Activated gamma-delta T cell treated with anti-CD3 and anti-CD28 coated beads, Interleukin-2, amount 50 U/mL, for 16 hours (primary cell): ENCODE measurements around the gene CRACR2B.

Experiments
- DNase-seq: peaks from one replicate; pipeline ENCODE4 v3.0.0-alpha.2; 2020; ENCODE audit warnings: low read depth

The CRACR2B gene

GRCh38 chr11:854601-855329 is 27.0 kb downstream of the CRACR2B start:
- no peak for DNase-seq

DNA sequence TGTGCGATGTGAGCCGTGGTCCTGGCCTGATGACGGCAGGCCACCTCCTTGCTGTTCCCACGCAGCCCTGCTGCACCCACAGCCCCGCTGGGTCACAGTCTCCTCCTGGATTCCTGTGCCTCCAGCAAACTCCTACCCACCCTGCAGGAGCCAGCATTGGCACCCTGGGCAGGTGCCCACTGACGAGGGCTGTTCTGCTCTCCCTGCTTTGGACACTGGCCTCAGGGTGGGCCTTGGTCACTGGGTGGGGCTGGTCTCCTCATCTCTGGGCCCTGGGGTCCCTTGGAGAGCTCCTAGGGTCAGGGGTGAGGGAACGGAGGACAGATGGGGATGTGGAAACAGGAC is 27.6 kb downstream of the CRACR2B start:
- DNase-seq, result no peak

DNA sequence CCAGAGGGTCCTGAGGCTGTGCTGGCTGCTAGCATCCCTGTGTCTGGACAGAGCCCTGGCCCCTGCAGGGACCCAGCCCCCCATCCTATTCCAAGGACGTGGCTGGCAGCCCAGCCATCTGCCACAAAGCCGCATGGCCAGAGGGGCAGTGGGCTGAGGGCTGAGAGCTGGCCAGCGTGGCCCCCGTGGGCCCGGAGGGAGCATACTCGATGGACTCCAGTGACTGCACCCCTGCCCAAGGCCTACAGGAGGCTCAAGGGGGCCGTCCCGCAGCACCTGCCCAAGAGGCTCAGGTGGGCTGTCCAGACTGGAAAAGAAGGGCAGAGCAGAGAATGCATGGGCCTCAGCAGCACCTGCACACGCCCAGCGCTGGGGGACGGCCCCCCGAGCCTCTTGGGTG is 28.1 kb downstream of the CRACR2B start:
- DNase-seq, result no peak

DNA sequence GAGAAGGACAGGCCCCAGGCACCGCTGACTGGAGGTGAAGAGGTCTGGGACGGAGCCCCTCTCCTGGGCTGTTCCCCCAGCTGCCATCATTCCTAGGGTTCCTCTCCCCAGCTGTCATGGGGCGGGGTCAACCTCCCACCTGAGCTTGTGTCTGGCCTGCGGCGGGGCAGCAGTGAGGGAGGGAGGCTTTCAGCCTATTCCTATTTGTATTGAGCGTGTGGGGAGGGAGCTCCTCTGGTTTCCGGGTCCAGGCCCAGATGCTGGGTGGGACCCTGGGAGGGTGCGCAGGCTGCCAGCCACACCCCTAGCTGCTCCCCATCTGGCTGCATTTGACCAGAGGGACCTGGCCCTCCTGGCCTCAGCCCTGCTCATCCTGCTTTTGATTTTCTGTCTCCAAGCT is 28.7 kb downstream of the CRACR2B start:
- no peak for DNase-seq

GRCh38 chr11:858053-858761 is 30.5 kb downstream of the CRACR2B start:
- DNase-seq, result no peak

DNA sequence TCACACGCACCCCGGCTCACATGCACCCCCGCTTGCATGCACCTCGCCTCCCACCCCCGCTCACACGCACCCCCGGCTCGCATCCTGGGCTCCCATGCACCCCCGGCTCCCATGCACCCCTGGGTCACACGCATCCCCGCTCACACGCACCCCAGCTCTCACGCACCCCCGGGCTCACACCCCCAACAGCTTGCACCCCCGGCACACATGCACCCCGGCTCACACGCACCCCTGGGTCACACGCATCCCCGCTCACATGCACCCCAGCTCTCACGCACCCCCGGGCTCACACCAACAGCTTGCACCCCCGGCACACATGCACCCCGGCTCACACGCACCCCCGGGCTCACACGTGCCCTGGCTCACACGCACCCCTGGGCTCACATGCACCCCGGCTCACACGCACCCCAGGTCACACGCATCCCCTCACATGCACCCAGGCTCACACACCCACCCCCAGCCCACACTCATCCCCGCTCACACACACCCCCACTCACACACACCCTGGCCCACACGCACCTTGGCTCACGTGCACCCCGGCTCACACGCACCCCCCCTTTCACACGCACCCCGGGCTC is 31.1 kb downstream of the CRACR2B start:
- DNase-seq, result no peak

- no peak for DNase-seq
These were observed 31.8 kb downstream of the CRACR2B start for GRCh38 chr11:859394-860131.

DNA sequence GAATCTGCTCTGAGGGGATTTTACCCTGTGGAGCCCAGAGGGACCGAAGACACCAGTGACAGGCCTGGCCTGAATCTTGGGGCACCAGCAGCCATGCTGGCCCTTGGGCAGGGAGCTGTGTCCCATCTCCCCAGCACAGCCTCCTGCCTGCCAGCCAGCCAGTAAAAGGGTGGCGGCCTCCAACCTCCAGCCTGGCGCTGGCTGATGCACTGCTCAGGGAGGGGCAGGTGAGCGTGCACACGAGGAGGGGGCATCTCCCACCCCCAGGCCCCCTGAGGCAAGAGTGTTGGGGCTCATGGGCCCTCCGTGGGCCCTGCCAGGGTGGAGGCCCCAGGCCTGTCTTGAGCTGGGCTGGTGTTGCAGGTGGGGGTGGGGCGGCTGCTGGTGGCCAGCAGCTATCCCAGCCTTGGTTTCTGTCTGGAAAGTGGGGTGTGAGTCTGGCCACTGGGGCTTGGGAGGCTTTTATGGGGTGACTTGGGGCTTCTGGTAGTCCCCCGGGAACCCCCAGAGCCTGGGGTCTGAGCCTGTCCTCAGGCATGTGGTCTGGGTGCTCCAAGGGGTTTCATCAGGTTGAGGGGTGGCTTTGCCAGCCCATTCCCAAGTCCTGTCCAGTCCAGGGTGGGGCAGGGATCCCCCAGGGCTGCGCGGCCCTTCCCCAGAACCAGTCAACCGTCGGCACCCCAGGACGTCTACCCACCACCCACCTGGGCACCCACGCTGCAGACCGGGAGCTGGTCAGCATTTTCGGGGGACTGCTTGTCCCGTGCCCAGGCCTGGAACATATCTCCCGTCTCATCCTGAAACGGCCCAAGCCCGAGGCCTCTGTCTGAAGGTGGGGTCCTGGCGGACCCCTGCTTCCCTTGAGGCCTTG is 32.8 kb downstream of the CRACR2B start:
- no peak for DNase-seq

- DNase-seq, result no peak
These were observed 33.4 kb downstream of the CRACR2B start for GRCh38 chr11:861105-861479.

- no peak for DNase-seq
These were observed 34.5 kb downstream of the CRACR2B start for GRCh38 chr11:862081-862661.

DNA sequence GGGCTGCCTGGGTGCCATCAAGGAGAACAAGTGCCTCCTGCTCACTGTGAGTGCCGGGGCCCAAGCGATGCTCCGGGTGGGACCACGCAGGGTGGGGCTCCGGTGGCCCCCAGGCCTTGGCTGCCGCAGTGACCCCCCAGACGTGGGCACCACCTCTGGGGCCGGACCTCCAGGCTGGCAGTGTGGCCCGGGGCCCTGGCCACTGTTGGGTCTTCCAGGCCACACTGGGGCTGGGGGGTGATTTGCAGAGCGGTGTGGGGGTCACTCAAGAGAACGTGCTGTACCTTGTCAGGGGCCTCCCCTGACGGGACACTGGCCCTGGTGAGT is 34.9 kb downstream of the CRACR2B start:
- no peak for DNase-seq

- no peak for DNase-seq
These were observed 35.5 kb downstream of the CRACR2B start for GRCh38 chr11:863023-863909.

DNA sequence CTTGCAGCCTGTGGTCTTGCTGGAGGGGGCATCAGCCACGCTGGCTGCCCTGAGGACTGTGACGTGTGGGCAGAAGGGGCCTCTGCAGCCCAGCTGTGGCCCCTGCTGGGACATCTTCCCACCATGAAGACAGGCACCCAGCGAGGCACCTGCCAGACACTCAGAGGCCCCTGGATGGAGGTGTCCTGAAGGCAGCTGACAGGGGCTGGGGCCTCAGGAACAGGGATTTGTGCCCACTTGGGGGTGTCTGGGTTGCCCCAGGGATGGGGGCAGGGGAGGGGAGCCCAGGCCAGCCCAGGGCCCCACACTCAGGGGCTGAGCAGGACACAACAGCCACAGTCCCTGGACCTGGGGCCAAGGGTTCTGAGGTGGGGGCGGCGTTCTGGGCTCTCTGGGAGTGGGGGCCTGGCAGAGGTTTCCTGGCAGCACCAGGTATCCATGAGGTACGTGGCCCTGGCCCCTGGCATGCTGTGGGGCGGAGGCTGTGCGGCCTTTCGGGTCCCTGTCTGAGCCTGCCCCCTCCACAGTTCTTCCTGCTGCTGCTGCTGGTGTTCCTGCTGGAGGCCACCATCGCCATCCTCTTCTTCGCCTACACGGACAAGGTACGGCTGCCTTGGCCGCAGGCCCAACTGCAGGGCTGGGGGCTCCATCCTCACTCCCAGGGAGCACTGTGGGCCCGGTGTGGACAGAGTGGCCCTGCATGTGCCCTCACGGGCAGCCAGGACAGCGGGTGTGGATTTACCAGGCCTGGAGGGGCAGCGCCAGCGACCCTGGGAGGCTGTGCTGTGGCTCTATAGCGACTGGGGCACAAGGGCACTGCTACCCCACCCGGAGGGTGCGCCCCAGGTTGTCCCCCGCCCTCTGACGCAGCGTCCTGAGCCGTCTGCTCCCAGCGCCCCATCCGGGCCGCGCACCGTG is 36.5 kb downstream of the CRACR2B start:
- DNase-seq, result no peak

- no peak for DNase-seq
These were observed 37.2 kb downstream of the CRACR2B start for GRCh38 chr11:864898-865297.

- DNase-seq, result no peak
These were observed 38.0 kb downstream of the CRACR2B start for GRCh38 chr11:865462-866430.

- DNase-seq, result no peak
These were observed 38.8 kb downstream of the CRACR2B start for GRCh38 chr11:866481-866880.

DNA sequence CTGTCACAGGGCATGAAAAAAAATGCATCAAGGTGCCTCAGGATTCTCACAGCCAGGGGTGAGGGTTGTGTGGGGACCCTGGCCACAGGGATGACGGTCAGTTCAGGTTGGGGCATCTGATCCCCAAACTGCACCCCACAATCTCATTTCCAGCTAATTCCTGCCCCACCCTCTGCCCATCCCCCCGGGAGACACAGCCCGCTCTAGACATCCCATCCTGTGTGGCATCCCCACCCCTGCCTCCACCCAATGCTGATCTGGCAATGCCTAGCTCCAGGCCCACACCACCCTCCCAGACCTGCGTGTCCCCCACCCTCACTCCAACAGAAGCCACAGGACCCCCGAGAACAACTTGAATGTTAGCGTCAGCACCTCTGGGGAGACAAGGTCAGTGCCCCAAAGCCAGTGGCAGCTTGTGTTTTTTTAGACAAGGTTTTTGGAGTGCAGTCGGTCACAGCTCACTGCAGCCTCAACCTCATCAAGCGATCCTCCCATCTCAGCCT is 40.2 kb downstream of the CRACR2B start:
- DNase-seq, result no peak

GRCh38 chr11:868394-868793 is 40.7 kb downstream of the CRACR2B start:
- DNase-seq, result no peak
